Measurements from ENCODE around the gene PLCH1.

The PLCH1 gene

GRCh38 chr3:155335724-155336354 lies 409.0 kb downstream of the PLCH1 start:
- POLR2A ChIA-PET, result no interaction called here
- CTCF ChIA-PET, result interaction anchor here (0.6 to 2.0 kb wide), 4 partner anchors 13 to 1732 kb away, joined by 3 to 10 read pairs (median 4); no protein-coding TSS in a partner anchor
- H3K4me1 ChIP-seq (ENCODE audit: control insufficient read depth, insufficient read depth, low read length), result no peaks in the 10 kb centered on the region
- no peak overlapping the region for H3K27ac ChIP-seq (ENCODE audit: extremely low read depth, low read depth, low read length)
- no peaks in the 10 kb centered on the region for H3K36me3 ChIP-seq (ENCODE audit: control insufficient read depth in 2 of 2, insufficient read depth in 1 of 2, low read length in 2 of 2)
- H3K4me3 ChIP-seq (ENCODE audit: low read depth, low read length), result no peak overlapping the region
- no peaks in the 10 kb centered on the region for H3K9me3 ChIP-seq (ENCODE audit: control insufficient read depth, insufficient read depth, low read depth, low read length)
- TF ChIP-seq ZNF16 (tag by site-specific recombination; IDR thresholded peaks at IDR 0.05; ENCODE audit: low read depth) (no peak), ZNF837 (tag by site-specific recombination; IDR thresholded peaks at IDR 0.05) (no peak), ZNF169 (tag by site-specific recombination; IDR thresholded peaks at IDR 0.05) (no peak), ZNF223 (tag by site-specific recombination; IDR thresholded peaks at IDR 0.05) (no peak)

- Histone ChIP-seq H3K27ac (ENCODE audit: extremely low read depth, low read depth, low read length) (no peak overlapping the region), H3K4me1 (ENCODE audit: control insufficient read depth, insufficient read depth, low read length) (no peaks in the 10 kb centered on the region), H3K36me3 (ENCODE audit: control insufficient read depth in 2 of 2, insufficient read depth in 1 of 2, low read length in 2 of 2) (no peaks in the 10 kb centered on the region), H3K4me3 (ENCODE audit: low read depth, low read length) (no peak overlapping the region), H3K9me3 (ENCODE audit: control insufficient read depth, insufficient read depth, low read depth, low read length) (no peaks in the 10 kb centered on the region)
- TF ChIP-seq ZBTB1 (tag by site-specific recombination; IDR thresholded peaks at IDR 0.05) (no peak), HOXA7 (CRISPR knock-in tag; IDR thresholded peaks at IDR 0.05; ENCODE audit: borderline replicate concordance) (no peak), ZNF654 (tag by site-specific recombination; IDR thresholded peaks at IDR 0.05; ENCODE audit: low read depth) (no peak), ZNF626 (tag by site-specific recombination; IDR thresholded peaks at IDR 0.05) (no peak), ELK4 (IDR thresholded peaks at IDR 0.05; ENCODE audit: borderline replicate concordance, low read depth, low read length) (no peak), ZNF423 (tag by site-specific recombination; IDR thresholded peaks at IDR 0.05) (no peak), TSHZ1 (tag by site-specific recombination; IDR thresholded peaks at IDR 0.05; ENCODE audit: borderline replicate concordance) (no peak), ZNF664 (tag by site-specific recombination; IDR thresholded peaks at IDR 0.05) (no peak), ZBTB17 (tag by site-specific recombination; IDR thresholded peaks at IDR 0.05) (no peak)
- POLR2A ChIA-PET, result no interaction called here
- CTCF ChIA-PET, result interaction anchor here (0.6 to 2.0 kb wide), 4 partner anchors 12 to 1732 kb away, joined by 3 to 10 read pairs (median 5); no protein-coding TSS in a partner anchor
Measured at GRCh38 chr3:155334914-155335723, 409.8 kb downstream of the PLCH1 start.

- Histone ChIP-seq H3K36me3 (ENCODE audit: control insufficient read depth in 2 of 2, insufficient read depth in 1 of 2, low read length in 2 of 2) (no peaks in the 10 kb centered on the region), H3K4me1 (ENCODE audit: control insufficient read depth, insufficient read depth, low read length) (no peaks in the 10 kb centered on the region), H3K9me3 (ENCODE audit: control insufficient read depth, insufficient read depth, low read depth, low read length) (no peaks in the 10 kb centered on the region), H3K27ac (ENCODE audit: extremely low read depth, low read depth, low read length) (no peak overlapping the region), H3K4me3 (ENCODE audit: low read depth, low read length) (no peak overlapping the region)
- POLR2A ChIA-PET, result no interaction called here
- CTCF ChIA-PET, result interaction anchor here (0.9 to 2.0 kb wide), 2 partner anchors 11 to 367 kb away, joined by 6 to 10 read pairs; no protein-coding TSS in a partner anchor
- TF ChIP-seq WT1 (tag by site-specific recombination; IDR thresholded peaks at IDR 0.05) (no peak), KLF9 (tag by site-specific recombination; IDR thresholded peaks at IDR 0.05; ENCODE audit: low read depth) (no peak), YY2 (tag by site-specific recombination; IDR thresholded peaks at IDR 0.05) (no peak), ZBTB7A (tag by site-specific recombination; IDR thresholded peaks at IDR 0.05; ENCODE audit: low read depth) (no peak), ZNF544 (tag by site-specific recombination; IDR thresholded peaks at IDR 0.05) (no peak), ZNF202 (tag by site-specific recombination; IDR thresholded peaks at IDR 0.05; ENCODE audit: borderline replicate concordance) (no peak), MZF1 (tag by site-specific recombination; IDR thresholded peaks at IDR 0.05; ENCODE audit: borderline replicate concordance) (no peak), ZNF133 (tag by site-specific recombination; IDR thresholded peaks at IDR 0.05) (no peak), ZBTB21 (tag by site-specific recombination; IDR thresholded peaks at IDR 0.05) (no peak), ZNF155 (tag by site-specific recombination; IDR thresholded peaks at IDR 0.05) (no peak), ZFP37 (tag by site-specific recombination; IDR thresholded peaks at IDR 0.05) (no peak), ZNF560 (tag by site-specific recombination; IDR thresholded peaks at IDR 0.05; ENCODE audit: borderline replicate concordance) (no peak), ZNF16 (tag by site-specific recombination; IDR thresholded peaks at IDR 0.05; ENCODE audit: low read depth) (no peak), ZBTB8A (tag by site-specific recombination; IDR thresholded peaks at IDR 0.05) (no peak)
Measured at GRCh38 chr3:155334215-155334913, 410.5 kb downstream of the PLCH1 start.
